ENCODE measurements around the gene LEAP2.

DNA sequence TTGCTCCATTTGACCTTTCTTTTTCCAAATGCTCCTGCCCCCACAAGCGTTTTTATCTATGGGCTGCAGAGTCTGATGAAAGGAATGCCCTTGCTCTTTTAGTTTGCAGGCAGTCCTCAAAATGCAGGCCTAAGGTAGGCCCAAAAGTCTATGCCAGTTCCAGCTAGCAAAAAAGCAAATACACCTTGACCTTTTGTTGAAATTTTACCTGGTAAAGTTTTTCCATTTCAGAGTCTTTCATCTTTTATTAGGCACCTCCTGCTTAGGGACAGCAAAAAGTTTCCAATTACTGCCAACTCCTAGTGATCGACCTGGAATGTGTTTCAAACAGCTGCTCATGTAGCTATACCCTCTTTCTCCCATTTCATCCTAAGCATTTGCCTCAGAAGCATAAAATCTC lies 2.7 kb upstream of the LEAP2 start:
- TF ChIP-seq POLR2A (IDR thresholded peaks at IDR 0.05; ENCODE audit: control extremely low read depth in 1 of 2, low read depth in 2 of 2, low read length in 2 of 2) (no peak), SIN3A (conservative IDR thresholded peaks at IDR 0.05 in 1 of 2, IDR thresholded peaks at IDR 0.05 in 1 of 2; ENCODE audit: low read depth in 1 of 2, low read length in 2 of 2) (no peak), CHD2 (IDR thresholded peaks at IDR 0.05; ENCODE audit: low read length) (no peak), JUND (IDR thresholded peaks at IDR 0.05; ENCODE audit: low read length) (no peak), GABPA (IDR thresholded peaks at IDR 0.05; ENCODE audit: borderline replicate concordance, insufficient read depth, low read length) (no peak), KDM1A (IDR thresholded peaks at IDR 0.05; ENCODE audit: borderline replicate concordance, low read length) (no peak), EP300 (IDR thresholded peaks at IDR 0.05; ENCODE audit: borderline replicate concordance in 1 of 2, low read depth in 2 of 2, low read length in 2 of 2) (no peak), EZH2 (IDR thresholded peaks at IDR 0.05; ENCODE audit: low read depth, low read length, severe bottlenecking) (no peak), POLR2AphosphoS5 (IDR thresholded peaks at IDR 0.05; ENCODE audit: low read depth, low read length) (no peak), TAF1 (IDR thresholded peaks at IDR 0.05; ENCODE audit: low read depth, low read length) (no peak)
- TF ChIP-seq, protein P1, sequence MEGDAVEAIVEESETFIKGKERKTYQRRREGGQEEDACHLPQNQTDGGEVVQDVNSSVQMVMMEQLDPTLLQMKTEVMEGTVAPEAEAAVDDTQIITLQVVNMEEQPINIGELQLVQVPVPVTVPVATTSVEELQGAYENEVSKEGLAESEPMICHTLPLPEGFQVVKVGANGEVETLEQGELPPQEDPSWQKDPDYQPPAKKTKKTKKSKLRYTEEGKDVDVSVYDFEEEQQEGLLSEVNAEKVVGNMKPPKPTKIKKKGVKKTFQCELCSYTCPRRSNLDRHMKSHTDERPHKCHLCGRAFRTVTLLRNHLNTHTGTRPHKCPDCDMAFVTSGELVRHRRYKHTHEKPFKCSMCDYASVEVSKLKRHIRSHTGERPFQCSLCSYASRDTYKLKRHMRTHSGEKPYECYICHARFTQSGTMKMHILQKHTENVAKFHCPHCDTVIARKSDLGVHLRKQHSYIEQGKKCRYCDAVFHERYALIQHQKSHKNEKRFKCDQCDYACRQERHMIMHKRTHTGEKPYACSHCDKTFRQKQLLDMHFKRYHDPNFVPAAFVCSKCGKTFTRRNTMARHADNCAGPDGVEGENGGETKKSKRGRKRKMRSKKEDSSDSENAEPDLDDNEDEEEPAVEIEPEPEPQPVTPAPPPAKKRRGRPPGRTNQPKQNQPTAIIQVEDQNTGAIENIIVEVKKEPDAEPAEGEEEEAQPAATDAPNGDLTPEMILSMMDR (IDR thresholded peaks at IDR 0.05; ENCODE audit: control extremely low read depth in 1 of 3, insufficient read depth in 1 of 3, low read depth in 1 of 3, low read length in 3 of 3): no peak
- TF ChIP-seq, protein P2, sequence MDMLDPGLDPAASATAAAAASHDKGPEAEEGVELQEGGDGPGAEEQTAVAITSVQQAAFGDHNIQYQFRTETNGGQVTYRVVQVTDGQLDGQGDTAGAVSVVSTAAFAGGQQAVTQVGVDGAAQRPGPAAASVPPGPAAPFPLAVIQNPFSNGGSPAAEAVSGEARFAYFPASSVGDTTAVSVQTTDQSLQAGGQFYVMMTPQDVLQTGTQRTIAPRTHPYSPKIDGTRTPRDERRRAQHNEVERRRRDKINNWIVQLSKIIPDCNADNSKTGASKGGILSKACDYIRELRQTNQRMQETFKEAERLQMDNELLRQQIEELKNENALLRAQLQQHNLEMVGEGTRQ (IDR thresholded peaks at IDR 0.05; ENCODE audit: low read length): no peak
- TF ChIP-seq, protein P3, sequence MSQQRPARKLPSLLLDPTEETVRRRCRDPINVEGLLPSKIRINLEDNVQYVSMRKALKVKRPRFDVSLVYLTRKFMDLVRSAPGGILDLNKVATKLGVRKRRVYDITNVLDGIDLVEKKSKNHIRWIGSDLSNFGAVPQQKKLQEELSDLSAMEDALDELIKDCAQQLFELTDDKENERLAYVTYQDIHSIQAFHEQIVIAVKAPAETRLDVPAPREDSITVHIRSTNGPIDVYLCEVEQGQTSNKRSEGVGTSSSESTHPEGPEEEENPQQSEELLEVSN (IDR thresholded peaks at IDR 0.05): no peak

Data from H1 (cell line).